Measurements from ENCODE around the gene MINDY4B.

DNA sequence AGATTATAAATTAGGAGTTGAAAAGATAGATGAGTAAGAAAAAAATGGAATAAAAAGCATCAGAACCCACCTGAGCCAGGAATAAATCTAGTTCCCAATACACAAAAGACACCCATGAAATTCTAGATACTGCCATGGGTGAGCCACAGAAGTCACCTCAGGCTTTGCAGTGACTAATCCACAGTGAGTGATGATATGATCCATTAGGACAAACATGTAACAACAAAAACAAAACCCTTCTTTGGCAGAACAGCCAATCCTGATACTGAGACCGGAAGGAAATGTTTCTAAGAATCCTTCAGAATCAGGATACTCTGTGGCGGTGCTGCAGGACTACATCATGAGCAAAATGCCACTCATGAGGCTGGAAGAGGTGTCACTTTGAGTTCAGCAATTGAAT is 15.0 kb upstream of the MINDY4B start:
- TF ChIP-seq, protein P1, sequence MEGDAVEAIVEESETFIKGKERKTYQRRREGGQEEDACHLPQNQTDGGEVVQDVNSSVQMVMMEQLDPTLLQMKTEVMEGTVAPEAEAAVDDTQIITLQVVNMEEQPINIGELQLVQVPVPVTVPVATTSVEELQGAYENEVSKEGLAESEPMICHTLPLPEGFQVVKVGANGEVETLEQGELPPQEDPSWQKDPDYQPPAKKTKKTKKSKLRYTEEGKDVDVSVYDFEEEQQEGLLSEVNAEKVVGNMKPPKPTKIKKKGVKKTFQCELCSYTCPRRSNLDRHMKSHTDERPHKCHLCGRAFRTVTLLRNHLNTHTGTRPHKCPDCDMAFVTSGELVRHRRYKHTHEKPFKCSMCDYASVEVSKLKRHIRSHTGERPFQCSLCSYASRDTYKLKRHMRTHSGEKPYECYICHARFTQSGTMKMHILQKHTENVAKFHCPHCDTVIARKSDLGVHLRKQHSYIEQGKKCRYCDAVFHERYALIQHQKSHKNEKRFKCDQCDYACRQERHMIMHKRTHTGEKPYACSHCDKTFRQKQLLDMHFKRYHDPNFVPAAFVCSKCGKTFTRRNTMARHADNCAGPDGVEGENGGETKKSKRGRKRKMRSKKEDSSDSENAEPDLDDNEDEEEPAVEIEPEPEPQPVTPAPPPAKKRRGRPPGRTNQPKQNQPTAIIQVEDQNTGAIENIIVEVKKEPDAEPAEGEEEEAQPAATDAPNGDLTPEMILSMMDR (IDR thresholded peaks at IDR 0.05; ENCODE audit: low read length), result no peak
- TF ChIP-seq EZH2 (IDR thresholded peaks at IDR 0.05; ENCODE audit: borderline replicate concordance, low read length), result no peak
